NB4 (cell line): ENCODE data around the gene CRISPLD2.
"Not testable (repeated sequence)": the region's sequence is repeated elsewhere in the genome, so short reads cannot be mapped to it uniquely, and the experiment has no call there.

Experiments
- DNase-seq: peaks from one replicate; pipeline ENCODE4 v3.0.0; 2010; ENCODE audit warnings: low read depth
- H3K4me3 ChIP-seq: one replicate; pipeline ENCODE4 v1.5.1; 2011; ENCODE audit warnings: mild to moderate bottlenecking, low read depth, low read length, moderate library complexity
- MYC ChIP-seq: IDR thresholded peaks from 2 replicates; pipeline ENCODE4 v1.6.1; 2011; ENCODE audit warnings: low read depth, low read length
- POLR2A ChIP-seq: IDR thresholded peaks from 2 replicates; pipeline ENCODE4 v1.6.1; 2011; ENCODE audit warnings: mild to moderate bottlenecking; ENCODE audit not compliant: insufficient read length; ENCODE audit errors: extremely low read depth
- TF ChIP-seq, protein P1 (sequence below): IDR thresholded peaks from 2 replicates; pipeline ENCODE4 v1.6.1; 2011; ENCODE audit warnings: low read depth, low read length
- TF ChIP-seq, protein P2 (sequence below): IDR thresholded peaks from one replicate; pipeline ENCODE4 v1.5.1; 2012; ENCODE audit warnings: low read depth, low read length

Gene CRISPLD2

DNA sequence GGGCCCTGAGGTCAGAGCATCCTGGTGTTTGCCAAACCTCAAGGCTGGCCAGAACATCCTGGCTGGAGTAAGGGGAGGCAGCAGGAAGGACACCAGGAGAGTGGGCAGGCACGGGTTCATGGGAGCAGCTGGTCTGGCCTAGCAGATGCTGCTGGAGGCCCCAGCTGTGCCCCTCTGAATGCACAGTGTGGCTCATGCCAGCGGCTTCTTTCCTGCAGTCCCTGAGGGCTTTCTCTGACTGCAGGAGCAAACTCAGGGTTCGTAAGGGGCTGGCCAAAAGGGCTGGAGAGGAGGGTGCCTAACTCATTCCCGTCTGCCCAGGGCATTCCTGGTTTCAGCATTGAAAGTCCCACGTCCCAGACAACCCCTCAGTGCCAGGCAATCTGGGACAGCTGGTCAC lies 112.9 kb downstream of the CRISPLD2 start:
- TF ChIP-seq POLR2A (no peak), MYC (no peak)
- TF ChIP-seq, protein P1, sequence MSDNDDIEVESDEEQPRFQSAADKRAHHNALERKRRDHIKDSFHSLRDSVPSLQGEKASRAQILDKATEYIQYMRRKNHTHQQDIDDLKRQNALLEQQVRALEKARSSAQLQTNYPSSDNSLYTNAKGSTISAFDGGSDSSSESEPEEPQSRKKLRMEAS: no peak
- no peak overlapping the region for H3K4me3 ChIP-seq
- DNase-seq: no peak

DNA sequence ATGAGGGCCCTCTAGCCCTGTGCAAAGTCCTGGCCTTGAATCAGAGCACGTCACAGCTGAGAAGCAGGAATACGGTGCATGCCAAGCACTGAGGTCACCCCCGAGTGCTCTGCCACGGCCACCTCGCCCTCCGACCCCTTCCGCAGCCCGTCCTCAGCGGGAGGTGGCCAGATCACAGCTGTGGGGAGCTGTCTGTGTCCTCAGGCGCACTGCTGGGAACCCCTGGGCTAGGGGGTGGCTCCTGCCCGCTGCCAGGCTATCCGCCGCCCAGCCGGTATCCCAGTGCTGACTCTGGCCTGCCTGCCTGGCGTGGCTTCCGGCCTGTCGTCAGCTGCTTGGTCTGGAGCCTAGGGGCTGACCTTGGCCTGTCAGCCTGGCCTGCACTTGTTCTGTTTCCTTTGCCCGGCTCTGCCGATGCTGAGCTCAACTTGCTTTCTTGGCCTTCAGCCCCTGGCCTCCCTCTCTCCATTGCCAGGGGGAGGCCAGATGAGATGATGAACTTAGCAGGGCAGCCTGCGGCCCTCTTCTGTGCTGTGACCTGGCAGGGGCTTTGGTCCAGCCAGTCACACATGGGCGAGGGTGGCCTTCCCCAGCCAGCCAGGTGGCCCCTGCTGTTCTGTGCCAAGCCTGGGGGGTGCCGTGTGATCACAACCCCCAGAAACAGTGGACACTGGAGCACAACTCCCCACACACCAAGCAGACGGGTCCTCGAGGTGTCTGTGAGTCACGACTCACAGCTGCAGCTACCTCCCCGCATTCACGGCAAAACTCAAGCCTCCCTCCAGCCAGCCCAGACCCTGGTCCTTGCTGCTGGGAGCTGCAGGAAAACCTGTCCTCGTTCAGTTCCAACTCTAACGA lies 114.2 kb downstream of the CRISPLD2 start:
- H3K4me3 ChIP-seq: no peak overlapping the region
- no peak for DNase-seq
- TF ChIP-seq, protein P2, sequence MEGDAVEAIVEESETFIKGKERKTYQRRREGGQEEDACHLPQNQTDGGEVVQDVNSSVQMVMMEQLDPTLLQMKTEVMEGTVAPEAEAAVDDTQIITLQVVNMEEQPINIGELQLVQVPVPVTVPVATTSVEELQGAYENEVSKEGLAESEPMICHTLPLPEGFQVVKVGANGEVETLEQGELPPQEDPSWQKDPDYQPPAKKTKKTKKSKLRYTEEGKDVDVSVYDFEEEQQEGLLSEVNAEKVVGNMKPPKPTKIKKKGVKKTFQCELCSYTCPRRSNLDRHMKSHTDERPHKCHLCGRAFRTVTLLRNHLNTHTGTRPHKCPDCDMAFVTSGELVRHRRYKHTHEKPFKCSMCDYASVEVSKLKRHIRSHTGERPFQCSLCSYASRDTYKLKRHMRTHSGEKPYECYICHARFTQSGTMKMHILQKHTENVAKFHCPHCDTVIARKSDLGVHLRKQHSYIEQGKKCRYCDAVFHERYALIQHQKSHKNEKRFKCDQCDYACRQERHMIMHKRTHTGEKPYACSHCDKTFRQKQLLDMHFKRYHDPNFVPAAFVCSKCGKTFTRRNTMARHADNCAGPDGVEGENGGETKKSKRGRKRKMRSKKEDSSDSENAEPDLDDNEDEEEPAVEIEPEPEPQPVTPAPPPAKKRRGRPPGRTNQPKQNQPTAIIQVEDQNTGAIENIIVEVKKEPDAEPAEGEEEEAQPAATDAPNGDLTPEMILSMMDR: no peak
- TF ChIP-seq, protein P1: no peak
- TF ChIP-seq MYC: no peak
- TF ChIP-seq POLR2A: no peak

DNA sequence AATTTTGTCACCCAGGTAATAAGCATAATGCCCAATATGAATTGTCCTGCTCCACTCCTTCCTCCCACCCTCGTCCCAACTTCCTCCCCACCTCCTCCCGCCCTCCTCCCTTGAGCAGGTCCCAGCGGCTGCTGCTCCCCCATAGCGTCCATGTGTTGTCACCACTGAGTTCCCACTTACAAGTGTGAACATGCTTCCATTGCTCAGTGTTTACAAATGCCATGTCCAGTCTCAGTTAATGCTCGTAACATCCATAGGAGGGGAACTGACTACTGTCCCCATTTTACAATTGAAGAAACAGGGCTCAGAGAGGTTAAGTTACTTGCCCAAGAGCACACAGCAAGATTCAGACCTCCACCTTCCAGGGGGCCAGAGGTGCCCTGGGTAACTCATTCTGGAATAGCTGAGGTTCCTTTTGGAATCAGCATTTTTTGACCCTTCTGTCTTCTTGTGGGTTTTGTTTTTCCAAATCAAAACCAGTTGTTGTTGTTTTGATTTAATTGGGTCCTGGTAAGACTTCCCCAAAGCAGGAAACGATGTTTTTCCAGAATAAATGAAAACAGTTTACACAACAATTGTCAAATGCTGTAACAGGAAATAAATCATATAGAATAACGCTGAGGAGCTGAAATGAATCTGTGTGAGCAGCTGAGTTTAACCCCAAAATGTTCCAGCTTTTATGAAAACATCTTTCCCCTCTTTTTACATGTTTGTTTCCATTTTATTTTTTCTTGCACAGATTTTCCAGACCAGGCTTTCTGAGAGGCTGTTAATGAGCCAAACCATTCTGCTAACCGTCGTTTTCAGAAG lies 117.6 kb downstream of the CRISPLD2 start:
- no peak for DNase-seq
- H3K4me3 ChIP-seq: no peak overlapping the region
- TF ChIP-seq, protein P2: no peak
- TF ChIP-seq MYC (no peak), POLR2A (no peak)
- TF ChIP-seq, protein P1: no peak

DNA sequence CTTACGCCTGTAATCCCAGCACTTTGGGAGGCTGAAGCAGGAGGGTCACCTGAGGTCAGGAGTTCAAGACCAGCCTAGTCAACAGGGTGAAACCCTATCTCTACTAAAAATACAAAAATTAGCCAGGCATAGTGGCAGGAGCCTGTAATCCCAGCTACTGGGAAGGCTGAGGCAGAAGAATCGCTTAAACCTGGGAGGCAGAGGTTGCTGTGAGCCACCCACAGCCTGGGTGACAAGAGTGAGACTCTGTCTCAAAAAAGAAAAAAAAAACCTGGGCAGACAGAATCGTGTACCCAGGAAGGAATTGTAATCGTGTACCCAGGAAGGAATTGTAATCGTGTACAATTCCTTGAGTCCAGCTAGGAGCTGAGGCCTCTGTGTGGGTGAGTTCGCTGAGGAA lies 118.8 kb downstream of the CRISPLD2 start:
- H3K4me3 ChIP-seq, DNase-seq: not testable (repeated sequence)

DNA sequence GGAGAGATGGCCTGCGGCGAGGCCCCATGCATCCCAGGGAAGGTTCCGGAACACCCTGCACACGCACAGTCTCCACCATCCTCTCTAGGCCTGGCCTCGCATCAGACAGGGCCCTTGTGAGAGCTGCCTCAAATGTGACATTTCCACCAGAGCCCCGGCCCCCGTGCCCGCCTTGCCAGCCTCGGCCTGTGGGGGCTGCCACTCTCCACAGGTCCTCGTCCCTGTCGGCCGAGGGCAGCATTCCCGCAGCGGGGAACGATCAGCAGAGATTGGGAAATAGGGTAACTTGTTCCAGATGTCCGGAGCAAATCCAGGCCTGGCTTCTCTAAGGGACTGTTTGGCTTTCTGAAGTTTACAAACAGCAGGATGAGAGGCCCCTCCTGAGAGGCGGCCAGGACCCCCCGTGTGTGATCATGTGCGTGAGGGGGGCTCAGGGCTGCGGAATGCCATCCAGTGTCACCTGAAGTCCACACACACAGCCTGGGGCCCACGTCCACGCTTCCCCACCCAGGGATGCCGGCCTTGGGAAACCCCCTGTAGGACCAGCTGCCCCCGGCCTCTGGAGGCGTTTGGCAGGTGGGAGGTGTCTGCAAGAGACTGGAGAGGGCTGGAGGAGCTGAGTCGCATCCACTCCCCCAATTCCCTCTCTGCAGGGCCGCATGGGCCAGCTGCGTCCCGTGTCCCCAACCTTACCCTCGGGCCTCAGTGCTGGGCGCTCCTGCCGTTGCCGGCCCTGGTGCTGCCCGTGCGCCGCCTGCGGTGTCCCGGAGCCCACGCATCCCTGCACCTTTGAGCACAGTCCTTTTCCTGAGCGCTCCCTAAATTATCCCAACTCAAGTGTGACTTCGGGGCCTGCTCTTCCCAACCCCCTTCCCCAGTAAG lies 121.1 kb downstream of the CRISPLD2 start:
- TF ChIP-seq, protein P2: no peak
- TF ChIP-seq, protein P1: no peak
- TF ChIP-seq MYC (no peak), POLR2A (no peak)
- no peak overlapping the region for H3K4me3 ChIP-seq
- DNase-seq: no peak

DNA sequence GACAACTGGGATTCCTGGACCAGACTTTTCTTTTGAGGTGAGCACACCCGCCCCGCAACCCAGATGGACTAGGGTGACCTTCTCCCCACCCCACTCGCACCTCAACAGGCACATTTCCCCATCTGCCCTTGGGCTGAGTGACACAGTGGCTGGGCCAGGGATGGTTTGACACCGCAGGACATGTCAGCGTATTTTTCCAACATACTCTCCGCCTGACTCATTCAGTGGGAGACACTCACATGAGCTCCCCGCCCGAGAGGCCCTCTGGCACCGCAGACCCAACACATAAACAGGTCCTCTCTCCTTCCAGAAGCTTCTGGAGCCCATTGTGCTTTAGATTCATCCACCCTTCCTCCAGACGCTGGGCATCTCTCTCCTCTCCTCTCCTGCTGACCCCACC lies 122.1 kb downstream of the CRISPLD2 start:
- TF ChIP-seq, protein P1: no peak
- TF ChIP-seq, protein P2: no peak
- TF ChIP-seq MYC (no peak), POLR2A (no peak)
- DNase-seq: no peak
- no peak overlapping the region for H3K4me3 ChIP-seq
